Measurements from ENCODE around the gene C5orf63.

DNA sequence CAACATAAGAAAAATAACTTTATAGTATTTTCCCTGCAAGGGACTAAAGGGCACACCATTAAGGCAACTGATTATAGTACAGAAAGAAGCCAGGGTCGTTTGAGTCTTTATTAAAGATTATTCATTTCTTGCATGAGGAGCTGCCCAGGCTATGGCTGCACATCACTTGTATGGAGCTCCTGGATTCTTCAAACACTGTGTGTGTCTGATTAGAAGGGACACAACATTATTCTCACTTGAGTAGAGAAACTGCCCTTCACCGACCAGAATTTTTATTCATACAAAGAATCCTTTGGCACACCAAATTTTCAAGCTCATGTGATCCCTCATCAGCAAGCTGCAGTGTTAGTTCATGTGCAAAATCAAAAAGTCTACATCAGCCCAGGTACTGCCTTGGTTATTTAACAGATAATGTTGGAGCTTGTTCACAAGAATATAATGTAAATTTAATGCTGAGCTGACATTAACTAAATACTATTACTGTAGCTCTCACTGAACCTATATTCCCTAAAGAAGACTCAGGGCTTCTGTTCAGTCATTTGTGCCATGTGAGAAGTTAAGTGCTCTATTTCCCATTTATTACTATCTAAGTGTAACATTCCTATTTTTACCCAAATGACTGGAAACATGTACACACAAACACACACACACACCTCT is 9.9 kb downstream of the C5orf63 start:
- TF ChIP-seq, protein P1, sequence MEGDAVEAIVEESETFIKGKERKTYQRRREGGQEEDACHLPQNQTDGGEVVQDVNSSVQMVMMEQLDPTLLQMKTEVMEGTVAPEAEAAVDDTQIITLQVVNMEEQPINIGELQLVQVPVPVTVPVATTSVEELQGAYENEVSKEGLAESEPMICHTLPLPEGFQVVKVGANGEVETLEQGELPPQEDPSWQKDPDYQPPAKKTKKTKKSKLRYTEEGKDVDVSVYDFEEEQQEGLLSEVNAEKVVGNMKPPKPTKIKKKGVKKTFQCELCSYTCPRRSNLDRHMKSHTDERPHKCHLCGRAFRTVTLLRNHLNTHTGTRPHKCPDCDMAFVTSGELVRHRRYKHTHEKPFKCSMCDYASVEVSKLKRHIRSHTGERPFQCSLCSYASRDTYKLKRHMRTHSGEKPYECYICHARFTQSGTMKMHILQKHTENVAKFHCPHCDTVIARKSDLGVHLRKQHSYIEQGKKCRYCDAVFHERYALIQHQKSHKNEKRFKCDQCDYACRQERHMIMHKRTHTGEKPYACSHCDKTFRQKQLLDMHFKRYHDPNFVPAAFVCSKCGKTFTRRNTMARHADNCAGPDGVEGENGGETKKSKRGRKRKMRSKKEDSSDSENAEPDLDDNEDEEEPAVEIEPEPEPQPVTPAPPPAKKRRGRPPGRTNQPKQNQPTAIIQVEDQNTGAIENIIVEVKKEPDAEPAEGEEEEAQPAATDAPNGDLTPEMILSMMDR (conservative IDR thresholded peaks at IDR 0.05; ENCODE audit: low read depth, low read length): no peak
- TF ChIP-seq EZH2 (IDR thresholded peaks at IDR 0.05; ENCODE audit: borderline replicate concordance, low read depth, low read length, poor library complexity, severe bottlenecking): no peak

All from A673 (cell line).